ENCODE measurements around the gene SH3D21. TPM values are rescaled to one million over a fixed set of nuclear protein-coding genes. Genes with fewer than 3 reads are reported as not detected.

Gene SH3D21
- 0.48 and 1.4 TPM in 2 replicates for total RNA-seq (2014; rRNA removed; shearing (Covaris generic))

GRCh38 chr1:36306210-36306901 lies at the start of gene SH3D21:
SH3D21 (plus strand) TSS chr1:36306368; CDS start chr1:36306421, 53 bp downstream.
- DNase-seq = no peak
- no peak within 1 kb of the TSS for H3K27ac ChIP-seq
- H3K4me3 ChIP-seq = no peak within 1 kb of the TSS
- no peaks in the 10 kb centered on the region for H3K27me3 ChIP-seq
- H3K4me1 ChIP-seq = no peaks in the 10 kb centered on the region
- no peaks in the 10 kb centered on the region for H3K9me3 ChIP-seq (replicated peaks)
- peaks cover 61% of the 10 kb centered on the region for H3K36me3 ChIP-seq

DNA sequence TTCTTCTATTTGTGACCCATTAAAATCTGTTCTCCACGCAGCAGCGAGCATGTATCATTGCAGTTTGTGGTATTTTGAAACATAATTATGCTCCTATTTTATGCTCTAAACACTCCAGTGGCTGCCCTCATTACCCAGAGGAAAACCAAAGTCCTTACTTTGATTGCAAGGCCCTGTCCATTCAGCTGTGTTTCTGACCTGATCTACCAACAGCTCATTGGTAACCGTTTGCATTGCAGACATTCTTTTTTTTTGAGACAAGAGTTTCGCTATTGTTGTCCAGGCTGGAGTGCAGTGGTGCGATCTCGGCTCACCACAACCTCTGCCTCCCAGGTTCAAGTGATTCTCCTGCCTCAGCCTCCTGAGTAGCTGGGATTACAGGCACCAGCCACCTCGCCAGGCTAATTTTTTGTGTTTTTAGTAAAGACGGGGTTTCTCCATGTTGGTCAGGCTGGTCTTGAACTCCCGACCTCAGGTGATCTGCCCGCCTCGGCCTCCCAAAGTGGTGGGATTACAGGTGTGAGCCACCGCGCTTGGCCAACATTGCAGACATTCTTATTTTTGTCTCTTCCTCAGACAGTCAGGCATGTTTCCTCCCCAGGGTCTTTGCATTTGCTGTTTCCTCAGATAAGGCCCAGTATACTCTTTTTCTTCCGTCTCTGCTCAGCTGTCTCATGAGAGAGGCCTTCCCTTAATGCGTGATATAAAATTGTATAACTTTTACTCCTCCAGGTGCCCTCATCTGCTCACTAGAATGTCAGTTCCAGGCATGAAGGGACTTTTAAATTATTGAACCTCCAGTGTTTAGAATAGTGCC lies 49.4 kb upstream of the SH3D21 start:
- DNase-seq = no peak
- Histone ChIP-seq H3K27ac (no peak overlapping the region), H3K4me1 (no peaks in the 10 kb centered on the region), H3K9me3 (replicated peaks) (no peaks in the 10 kb centered on the region), H3K4me3 (no peak overlapping the region), H3K36me3 (peaks cover 52% of the 10 kb centered on the region), H3K27me3 (no peaks in the 10 kb centered on the region)

DNA sequence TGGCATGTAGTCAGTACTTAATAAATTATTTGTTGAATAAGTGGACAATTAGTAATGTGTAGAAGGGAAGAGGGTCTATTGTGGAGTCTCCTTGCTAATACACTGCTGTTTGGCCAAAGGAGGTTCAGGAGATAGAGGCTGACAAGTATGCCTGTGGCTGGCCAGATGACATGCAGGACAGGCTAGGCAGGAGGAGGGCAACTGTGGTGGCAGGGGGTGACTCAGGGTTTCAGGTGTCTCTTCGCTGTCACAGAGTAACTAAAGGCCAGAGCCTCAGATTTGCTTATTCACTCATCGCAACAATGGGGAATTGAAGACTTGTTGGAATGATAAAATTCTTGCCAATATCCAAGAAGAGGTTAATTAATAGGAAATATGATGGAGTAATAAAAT lies 48.8 kb upstream of the SH3D21 start:
- Histone ChIP-seq H3K9me3 (replicated peaks) (no peaks in the 10 kb centered on the region), H3K27me3 (no peaks in the 10 kb centered on the region), H3K4me1 (no peaks in the 10 kb centered on the region), H3K27ac (no peak overlapping the region), H3K4me3 (no peak overlapping the region), H3K36me3 (peaks cover 57% of the 10 kb centered on the region)
- DNase-seq = no peak

- Histone ChIP-seq H3K4me1 (no peaks in the 10 kb centered on the region), H3K4me3 (no peak overlapping the region), H3K27ac (no peak overlapping the region), H3K9me3 (replicated peaks) (no peaks in the 10 kb centered on the region), H3K36me3 (peaks cover 55% of the 10 kb centered on the region), H3K27me3 (no peaks in the 10 kb centered on the region)
- no peak for DNase-seq
Measured at GRCh38 chr1:36258960-36259344, 47.2 kb upstream of the SH3D21 start.

GRCh38 chr1:36268981-36269380 lies 37.2 kb upstream of the SH3D21 start:
- no peak for DNase-seq
- peaks cover 65% of the 10 kb centered on the region for H3K36me3 ChIP-seq
- H3K4me3 ChIP-seq = no peak overlapping the region
- H3K4me1 ChIP-seq = peaks cover 6% of the 10 kb centered on the region; the same call in 1 of the 2 replicates
- H3K27me3 ChIP-seq = no peaks in the 10 kb centered on the region
- no peaks in the 10 kb centered on the region for H3K9me3 ChIP-seq (replicated peaks)
- H3K27ac ChIP-seq = no peak overlapping the region

DNA sequence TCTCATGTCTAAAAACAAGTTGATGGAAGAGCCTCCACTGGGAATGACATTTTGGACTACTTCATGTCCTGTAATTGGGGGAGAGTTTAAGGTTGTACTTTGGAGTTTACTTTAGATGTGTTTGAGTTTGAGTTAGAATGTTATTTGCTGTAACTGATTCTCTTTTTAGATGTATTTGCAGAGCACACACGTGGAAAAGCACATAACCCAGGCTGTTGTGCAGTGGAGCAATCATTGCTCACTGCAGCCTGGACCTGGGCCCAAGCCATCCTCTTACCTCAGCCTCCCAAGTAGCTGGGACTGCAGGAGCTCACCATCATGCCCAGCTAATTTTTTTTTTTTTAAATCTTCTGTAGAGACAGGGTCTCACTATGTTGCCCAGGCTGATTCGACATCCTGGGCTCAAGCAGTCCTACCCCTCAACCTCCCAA lies 36.7 kb upstream of the SH3D21 start:
- Histone ChIP-seq H3K36me3 (peaks cover 65% of the 10 kb centered on the region), H3K27me3 (no peaks in the 10 kb centered on the region), H3K4me1 (peaks cover 6% of the 10 kb centered on the region; the same call in 1 of the 2 replicates), H3K27ac (no peak overlapping the region), H3K4me3 (no peak overlapping the region), H3K9me3 (replicated peaks) (no peaks in the 10 kb centered on the region)
- DNase-seq = no peak

DNA sequence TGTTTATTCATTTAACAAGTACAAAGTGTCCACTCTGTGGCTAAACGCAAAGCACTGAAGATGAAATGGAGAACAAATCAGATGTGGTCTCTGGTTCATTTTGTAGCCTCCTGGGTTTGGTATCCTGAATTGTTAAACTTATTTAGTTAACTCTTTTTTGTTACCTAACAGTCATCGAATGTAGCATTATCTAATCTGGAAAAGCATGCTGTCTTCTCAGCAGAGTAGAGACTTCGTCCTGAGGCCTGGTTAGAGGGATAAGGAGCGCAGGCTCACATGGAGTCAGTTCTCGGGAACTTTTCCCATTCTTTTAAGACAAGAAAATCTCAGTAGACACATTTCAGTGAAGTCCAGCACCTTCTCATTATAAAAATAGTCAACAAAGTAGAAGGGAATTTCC lies 33.1 kb upstream of the SH3D21 start:
- Histone ChIP-seq H3K4me3 (no peak overlapping the region), H3K36me3 (peaks cover 61% of the 10 kb centered on the region), H3K4me1 (no peaks in the 10 kb centered on the region), H3K27me3 (no peaks in the 10 kb centered on the region), H3K9me3 (replicated peaks) (no peaks in the 10 kb centered on the region), H3K27ac (no peak overlapping the region)
- no peak for DNase-seq

DNA sequence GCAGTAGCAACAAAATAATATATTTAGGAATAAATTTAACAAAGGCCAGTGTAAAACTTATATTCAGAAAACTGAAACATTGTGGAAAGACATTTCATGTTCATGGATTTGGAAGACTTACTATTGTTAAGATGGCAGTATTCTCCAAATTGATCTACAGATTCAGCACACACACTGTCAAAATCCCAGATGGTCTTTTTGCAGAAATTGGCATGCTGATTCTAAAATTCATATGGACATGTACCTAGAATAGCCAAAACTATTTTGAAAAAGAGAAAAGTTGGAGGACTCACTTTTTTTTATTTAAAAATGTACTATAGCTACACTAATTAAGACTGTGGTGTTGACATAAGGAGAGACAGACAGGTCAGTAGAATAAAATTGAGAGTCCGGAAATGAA lies 32.0 kb upstream of the SH3D21 start:
- H3K27me3 ChIP-seq = no peaks in the 10 kb centered on the region
- H3K9me3 ChIP-seq (replicated peaks) = no peaks in the 10 kb centered on the region
- H3K4me3 ChIP-seq = no peak overlapping the region
- DNase-seq = no peak
- H3K36me3 ChIP-seq = peaks cover 56% of the 10 kb centered on the region
- no peaks in the 10 kb centered on the region for H3K4me1 ChIP-seq
- H3K27ac ChIP-seq = no peak overlapping the region

- H3K27me3 ChIP-seq = no peaks in the 10 kb centered on the region
- no peaks in the 10 kb centered on the region for H3K4me1 ChIP-seq
- H3K9me3 ChIP-seq (replicated peaks) = no peaks in the 10 kb centered on the region
- H3K36me3 ChIP-seq = peaks cover 44% of the 10 kb centered on the region
- H3K4me3 ChIP-seq = no peak overlapping the region
- no peak for DNase-seq
- no peak overlapping the region for H3K27ac ChIP-seq
Measured at GRCh38 chr1:36276688-36277087, 29.5 kb upstream of the SH3D21 start.

GRCh38 chr1:36279110-36279788 lies 26.9 kb upstream of the SH3D21 start:
- DNase-seq = no peak
- H3K27me3 ChIP-seq = no peaks in the 10 kb centered on the region
- peaks cover 35% of the 10 kb centered on the region for H3K36me3 ChIP-seq
- H3K4me1 ChIP-seq = no peaks in the 10 kb centered on the region
- no peaks in the 10 kb centered on the region for H3K9me3 ChIP-seq (replicated peaks)
- no peak overlapping the region for H3K4me3 ChIP-seq
- H3K27ac ChIP-seq = no peak overlapping the region

DNA sequence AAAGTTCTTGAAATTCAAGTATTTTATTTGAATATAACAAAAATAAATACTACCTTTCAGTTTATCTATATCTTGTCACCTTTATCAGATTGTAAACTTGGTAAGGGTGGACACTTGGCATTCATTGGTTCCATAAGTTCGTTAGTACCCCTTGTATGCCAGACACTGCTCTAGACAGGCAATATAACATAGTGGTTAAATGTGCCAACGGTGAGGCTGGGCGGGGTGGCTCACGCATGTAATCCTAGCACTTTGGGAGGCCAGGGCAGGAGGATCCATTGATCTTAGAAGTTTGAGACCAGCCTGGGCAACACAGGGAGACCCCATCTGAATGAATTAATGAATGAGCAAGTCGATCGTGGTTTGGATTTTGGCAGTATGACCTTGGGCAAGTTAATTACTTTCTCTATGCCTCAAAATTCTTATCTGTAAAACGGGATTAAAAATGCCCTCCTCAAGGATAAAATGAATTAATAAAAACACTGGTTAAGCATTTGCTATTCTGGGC lies 26.3 kb upstream of the SH3D21 start:
- Histone ChIP-seq H3K27ac (no peak overlapping the region), H3K27me3 (no peaks in the 10 kb centered on the region), H3K4me3 (no peak overlapping the region)

GRCh38 chr1:36284061-36284460 lies 22.1 kb upstream of the SH3D21 start:
- H3K27me3 ChIP-seq = no peaks in the 10 kb centered on the region
- DNase-seq = no peak
- peaks cover 68% of the 10 kb centered on the region for H3K36me3 ChIP-seq
- H3K4me1 ChIP-seq = no peaks in the 10 kb centered on the region
- no peak overlapping the region for H3K27ac ChIP-seq
- H3K9me3 ChIP-seq (replicated peaks) = no peaks in the 10 kb centered on the region
- no peak overlapping the region for H3K4me3 ChIP-seq

More for the DNA sequence above, 26.3 kb upstream of the SH3D21 start:
- H3K36me3 ChIP-seq = peaks cover 36% of the 10 kb centered on the region
- no peaks in the 10 kb centered on the region for H3K4me1 ChIP-seq
- DNase-seq = no peak
- no peaks in the 10 kb centered on the region for H3K9me3 ChIP-seq (replicated peaks)

DNA sequence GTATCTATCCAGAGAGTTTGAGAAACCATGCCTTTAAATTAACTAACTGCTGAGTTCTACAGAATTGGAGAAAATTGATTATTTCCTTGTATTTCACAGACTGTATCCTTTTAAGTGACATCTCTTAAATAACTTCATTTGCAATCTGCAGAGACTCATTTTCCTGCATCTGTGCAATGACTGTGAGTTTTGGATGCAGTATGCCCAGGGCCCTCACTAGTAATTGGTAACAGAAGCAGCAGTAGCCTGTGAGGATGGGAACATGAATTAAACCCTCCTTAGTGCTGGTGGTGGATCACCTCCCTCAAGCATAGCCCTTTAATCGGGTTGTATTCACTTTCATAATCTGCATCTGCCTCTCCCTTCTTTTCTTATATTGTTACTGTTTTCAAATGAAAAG lies 21.7 kb upstream of the SH3D21 start:
- no peaks in the 10 kb centered on the region for H3K4me1 ChIP-seq
- H3K4me3 ChIP-seq = no peak overlapping the region
- no peak overlapping the region for H3K27ac ChIP-seq
- H3K9me3 ChIP-seq (replicated peaks) = no peaks in the 10 kb centered on the region
- no peaks in the 10 kb centered on the region for H3K27me3 ChIP-seq
- no peak for DNase-seq
- peaks cover 72% of the 10 kb centered on the region for H3K36me3 ChIP-seq

- peaks cover 74% of the 10 kb centered on the region for H3K36me3 ChIP-seq
- no peak overlapping the region for H3K4me3 ChIP-seq
- no peak overlapping the region for H3K27ac ChIP-seq
- no peaks in the 10 kb centered on the region for H3K9me3 ChIP-seq (replicated peaks)
- peak; percentile 73 to 90 for DNase-seq
- H3K27me3 ChIP-seq = no peaks in the 10 kb centered on the region
- no peaks in the 10 kb centered on the region for H3K4me1 ChIP-seq
Measured at GRCh38 chr1:36285443-36286101, 20.6 kb upstream of the SH3D21 start.
